Kasumi-1 (cell line): Measurements from ENCODE around the gene PAQR6.
"Not testable (repeated sequence)": the region's sequence is repeated elsewhere in the genome, so short reads cannot be mapped to it uniquely, and the experiment has no call there.

Source experiments
- DNase-seq, 2 experiments: peaks; one replicate each; lab custom pipeline; 2025; lab: John Stamatoyannopoulos, UW

The PAQR6 gene

GRCh38 chr1:156232201-156232894 lies 15.5 kb downstream of the PAQR6 start:
- DNase-seq: no peak

- no peak for DNase-seq
Measured at GRCh38 chr1:156230473-156230837, 17.4 kb downstream of the PAQR6 start.

DNA sequence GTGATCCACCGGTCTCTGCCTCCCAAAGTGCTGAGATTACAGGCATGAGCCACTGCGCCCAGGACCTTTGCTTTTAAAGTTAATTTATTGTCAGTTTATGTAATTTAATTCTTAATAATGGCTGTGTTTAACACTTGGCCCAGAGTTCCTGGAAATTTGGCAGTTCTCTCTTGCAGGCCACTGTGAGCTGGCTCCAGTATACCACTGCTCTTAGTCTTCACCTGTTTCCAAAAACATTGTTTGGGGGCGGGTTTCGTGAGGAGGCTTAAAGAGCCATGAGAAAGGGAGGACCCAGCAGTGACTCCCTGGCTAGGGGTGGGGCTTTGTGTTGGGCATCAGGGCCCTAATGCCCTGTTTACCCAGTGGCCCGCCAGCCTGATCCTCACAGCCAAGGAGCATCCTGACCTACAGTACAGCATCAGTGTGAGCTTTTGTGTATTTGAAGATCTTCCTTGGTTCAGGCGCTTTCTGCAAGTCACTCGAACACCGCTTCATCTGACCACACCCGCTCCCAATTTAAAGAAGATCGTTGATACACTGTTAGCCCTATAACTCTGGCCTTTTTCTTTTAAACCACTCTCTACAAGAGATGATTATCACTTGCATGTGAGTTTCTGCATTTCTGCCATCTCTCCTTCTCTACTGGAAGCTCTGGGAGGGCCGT lies 17.9 kb downstream of the PAQR6 start:
- no peak for DNase-seq

DNA sequence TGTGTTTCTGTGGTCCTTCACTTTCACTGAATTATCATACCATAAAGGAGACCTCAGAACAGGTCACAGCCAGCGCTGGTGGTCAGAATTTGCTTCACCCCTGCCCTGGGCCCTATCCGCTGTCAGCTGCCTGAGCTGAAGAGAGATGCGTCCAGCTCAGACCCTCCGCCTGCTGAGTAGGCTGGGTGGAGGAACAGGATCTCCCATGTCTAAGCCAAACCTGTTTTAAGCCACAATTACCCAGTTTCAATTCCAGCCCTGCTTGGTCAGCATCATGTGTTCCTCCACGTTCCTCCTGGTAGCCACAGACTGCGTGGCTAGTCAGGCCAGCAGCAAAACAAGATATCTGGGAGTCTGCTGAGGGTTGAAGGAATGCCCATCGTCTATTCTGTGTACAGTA lies 19.4 kb downstream of the PAQR6 start:
- DNase-seq: no peak

DNA sequence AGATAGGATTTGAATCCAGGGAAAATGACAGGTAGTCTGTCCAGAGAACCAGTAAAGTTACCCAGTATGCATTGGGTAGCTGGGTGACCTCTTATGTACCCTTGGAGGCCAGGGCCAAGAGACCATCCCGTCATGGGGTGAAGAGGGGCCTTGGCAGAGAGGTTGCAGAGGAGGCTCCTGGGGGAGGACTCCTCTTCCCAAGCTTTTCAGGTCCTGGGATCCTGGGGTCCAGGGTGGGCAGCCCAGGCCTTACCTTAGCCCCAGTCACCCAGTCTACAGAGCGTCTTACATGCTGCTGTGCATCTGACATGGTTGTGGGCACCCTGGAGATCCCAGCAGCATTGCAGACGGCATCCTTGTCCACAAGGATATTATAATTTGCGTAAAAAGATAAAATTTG lies 21.1 kb downstream of the PAQR6 start:
- no peak for DNase-seq

DNA sequence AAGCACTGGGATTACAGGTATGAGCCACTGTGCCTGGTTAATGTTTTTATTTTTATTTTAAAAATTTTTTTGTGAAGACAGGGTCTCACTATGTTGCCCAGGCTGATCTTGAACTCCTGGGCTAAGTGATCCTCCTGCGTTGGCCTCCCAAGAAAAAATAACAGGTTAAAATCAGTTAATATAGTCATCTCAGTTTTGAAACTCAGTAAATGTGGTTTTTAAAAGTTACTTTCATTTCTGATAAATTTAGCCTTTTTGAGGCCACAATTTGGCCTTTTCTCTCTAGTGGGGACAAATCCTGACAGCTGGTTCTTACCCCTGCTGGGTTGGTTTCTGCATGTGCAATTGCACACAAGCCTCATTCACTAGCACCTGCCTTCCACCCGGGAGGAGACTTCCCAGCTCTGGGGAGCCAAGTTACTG lies 21.7 kb downstream of the PAQR6 start:
- no peak for DNase-seq

- DNase-seq: no peak
Measured at GRCh38 chr1:156225677-156226014, 22.2 kb downstream of the PAQR6 start.

- no peak for DNase-seq
Measured at GRCh38 chr1:156221986-156222692, 25.7 kb downstream of the PAQR6 start.

DNA sequence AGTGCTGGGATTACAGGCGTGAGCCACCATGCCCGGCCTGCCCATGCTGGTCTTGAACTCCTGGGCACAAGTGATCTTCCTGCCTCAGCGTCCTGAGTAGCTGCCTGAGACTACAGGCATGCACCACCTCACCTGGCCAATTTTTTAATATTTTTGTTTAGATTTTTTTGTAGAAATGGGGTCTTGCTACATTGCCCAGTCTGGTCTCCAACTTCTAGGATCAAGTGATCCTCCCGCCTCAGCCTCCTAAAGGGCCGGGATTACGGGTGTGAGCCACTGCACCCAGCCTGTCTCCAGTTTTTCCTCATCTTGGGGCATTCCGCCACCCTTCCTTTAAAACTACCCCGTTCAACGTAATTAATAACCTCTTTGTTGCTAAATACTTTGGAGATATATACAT lies 27.6 kb downstream of the PAQR6 start:
- no peak for DNase-seq

GRCh38 chr1:156217871-156218270 lies 30.0 kb downstream of the PAQR6 start:
- DNase-seq: peak; percentile 17 to 26

DNA sequence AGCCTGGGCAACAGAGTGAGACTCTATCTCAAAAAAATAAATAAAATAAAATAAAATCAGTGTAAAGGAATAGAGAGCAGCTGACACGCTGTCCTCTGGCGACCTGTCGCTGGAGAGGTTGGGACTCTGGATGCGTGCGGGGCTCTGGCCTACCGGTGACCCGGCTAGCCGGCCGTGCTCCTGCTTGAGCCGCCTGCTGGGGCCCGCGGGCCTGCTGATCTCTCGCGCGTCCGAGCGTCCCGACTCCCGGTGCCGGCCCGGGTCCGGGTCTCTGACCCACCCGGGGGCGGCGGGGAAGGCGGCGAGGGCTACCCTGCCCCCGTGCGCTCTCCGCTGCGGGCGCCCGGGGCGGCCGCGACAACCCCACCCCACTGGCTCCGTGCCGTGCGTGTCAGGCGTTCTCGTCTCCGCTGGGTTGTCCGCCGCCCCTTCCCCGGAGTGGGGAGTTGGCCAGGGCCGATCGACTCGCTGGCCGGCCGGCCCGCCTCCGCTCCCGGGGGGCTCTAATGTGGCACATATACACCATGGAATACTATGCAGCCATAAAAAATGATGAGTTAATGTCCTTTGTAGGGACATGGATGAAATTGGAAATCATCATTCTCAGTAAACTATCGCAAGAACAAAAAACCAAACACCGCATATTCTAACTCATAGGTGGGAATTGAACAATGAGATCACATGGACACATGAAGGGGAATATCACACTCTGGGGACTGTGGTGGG lies 31.3 kb downstream of the PAQR6 start:
- not testable (repeated sequence) for DNase-seq

- DNase-seq: no peak
Measured at GRCh38 chr1:156214024-156214748, 33.7 kb downstream of the PAQR6 start.

- DNase-seq: no peak
Measured at GRCh38 chr1:156213644-156213966, 34.3 kb downstream of the PAQR6 start.

GRCh38 chr1:156212833-156213643 lies 34.8 kb downstream of the PAQR6 start, which contains the start of gene PMF1:
PMF1 (plus strand) TSS chr1:156213007; CDS start chr1:156213016, 9 bp downstream.
- DNase-seq: peak; percentile 94 to 95

GRCh38 chr1:156212130-156212529 lies 35.7 kb downstream of the PAQR6 start:
- DNase-seq: no peak

DNA sequence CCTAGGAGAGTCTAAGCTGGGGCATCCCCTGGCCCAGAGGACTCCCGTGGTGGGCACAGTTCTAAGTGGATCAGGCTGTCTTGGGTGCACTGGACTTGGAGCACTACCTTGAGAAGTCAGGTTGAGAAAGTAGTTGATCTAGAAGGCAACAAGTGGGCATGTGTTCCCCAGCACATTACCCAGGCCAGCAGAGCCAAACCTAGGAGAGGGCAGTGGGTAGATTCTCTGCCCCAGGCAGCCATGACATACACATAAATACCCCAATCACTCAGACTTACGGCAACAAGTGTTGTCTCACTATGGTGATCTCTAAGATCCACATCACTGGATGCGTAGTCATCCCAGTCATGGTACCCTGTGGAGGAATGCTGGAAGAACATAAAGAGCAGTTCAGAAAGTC lies 36.6 kb downstream of the PAQR6 start:
- DNase-seq: no peak

DNA sequence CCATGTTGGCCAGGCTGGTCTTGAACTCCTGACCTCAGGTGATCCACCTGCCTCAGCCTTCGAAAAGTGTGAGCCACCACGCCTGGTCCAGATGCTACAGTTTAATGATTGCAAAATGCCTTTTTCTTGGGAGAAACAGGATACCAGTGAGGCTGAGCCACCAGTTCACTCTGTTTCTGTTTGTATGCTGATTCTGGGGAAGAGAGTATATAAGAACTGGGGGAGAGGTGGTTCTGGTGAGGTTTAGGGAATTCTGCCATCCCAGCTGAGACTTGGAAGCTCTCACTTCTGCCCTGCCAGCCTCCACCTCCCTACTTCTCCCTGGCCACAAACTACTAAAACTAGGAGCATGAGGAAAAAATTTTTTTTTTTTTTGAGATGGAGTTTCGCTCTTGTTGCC lies 43.2 kb downstream of the PAQR6 start:
- no peak for DNase-seq

DNA sequence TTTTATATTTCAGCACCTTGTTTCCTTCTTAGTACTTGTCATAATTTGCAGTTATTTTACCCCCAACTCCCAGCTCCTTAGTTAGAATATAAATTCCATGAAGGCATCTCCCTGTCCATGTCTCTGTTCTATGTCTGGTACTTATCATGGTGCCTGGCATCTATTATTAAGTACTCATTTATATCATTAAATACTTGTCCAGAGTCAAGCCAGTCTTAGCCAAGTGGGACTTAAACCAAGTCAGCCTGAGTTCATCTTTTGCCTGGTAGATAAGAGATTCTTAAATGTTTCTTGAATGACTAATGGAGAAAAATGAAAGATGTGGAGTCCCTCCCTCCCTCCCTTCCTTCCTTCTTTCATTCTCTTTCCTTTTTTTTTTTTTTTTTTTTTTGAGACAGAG lies 44.5 kb downstream of the PAQR6 start:
- DNase-seq: no peak

- no peak for DNase-seq
Measured at GRCh38 chr1:156200044-156200443, 47.8 kb downstream of the PAQR6 start.

GRCh38 chr1:156198831-156199349 lies 49.0 kb downstream of the PAQR6 start:
- no peak for DNase-seq

- no peak for DNase-seq
Measured at GRCh38 chr1:156196445-156196844, 51.4 kb downstream of the PAQR6 start.
